IMR-90 (cell line): ENCODE measurements around the gene NMNAT3. TPM values are rescaled to one million over a fixed set of nuclear protein-coding genes. Genes with fewer than 3 reads are reported as not detected.

Source experiments
- ATAC-seq: fragments of 200-7000 bp; cut with Tn5 transposase; 2 replicates; pipeline ENCODE4 v1.9.1; 2020; ENCODE audit warnings: low read depth, mild to moderate bottlenecking, moderate library complexity
- BruUV-seq: library from RNA; stranded (reverse); fragments of 400-500 nt; replicated peaks from 2 replicates; lab custom pipeline; 2021; lab: Mats Ljungman, UMichigan
- CTCF ChIA-PET: fragments of 300-600 bp; formaldehyde crosslinking; extraction: SDS; loops from one replicate; lab custom pipeline; 2021; ENCODE audit warnings: antibody characterized with exemption; lab: Yijun Ruan, JAX
- POLR2A ChIA-PET: fragments of 300-600 bp; sonication (Branson Sonifier 250); formaldehyde crosslinking; loops from one replicate; lab custom pipeline; 2022; ENCODE audit warnings: antibody characterized with exemption; ENCODE audit not compliant: unreplicated experiment; lab: Charles Lee
- DNase-seq: peaks from one replicate; pipeline ENCODE4 v3.0.0; 2013
- H2AFZ ChIP-seq: replicated peaks from 2 replicates; pipeline ENCODE3; 2013; ENCODE audit warnings: low read length, mild to moderate bottlenecking; ENCODE audit not compliant: poor library complexity
- H2AK5ac ChIP-seq: 2 replicates; pipeline ENCODE4 v1.6.1; 2013; ENCODE audit warnings: low read depth, low read length, inconsistent platforms
- H2AK9ac ChIP-seq: replicated peaks from 2 replicates; pipeline ENCODE3; 2013; ENCODE audit warnings: mild to moderate bottlenecking, low read depth, low read length, moderate library complexity; ENCODE audit not compliant: poor library complexity
- H2BK120ac ChIP-seq: 2 replicates; pipeline ENCODE4 v1.6.1; 2013; ENCODE audit warnings: low read depth, low read length, inconsistent platforms
- H2BK15ac ChIP-seq: 3 replicates; pipeline ENCODE4 v1.6.1; 2013; ENCODE audit warnings: low read depth, low read length, inconsistent platforms
- H2BK20ac ChIP-seq: 2 replicates; pipeline ENCODE4 v1.6.1; 2013; ENCODE audit warnings: low read depth, mild to moderate bottlenecking, inconsistent platforms, low read length, moderate library complexity
- H2BK5ac ChIP-seq: 2 replicates; pipeline ENCODE4 v1.6.1; 2013; ENCODE audit warnings: mild to moderate bottlenecking, low read depth, low read length, inconsistent platforms; ENCODE audit not compliant: poor library complexity, severe bottlenecking
- H3K14ac ChIP-seq: replicated peaks from 2 replicates; pipeline ENCODE4 v1.6.1; 2013; ENCODE audit warnings: low read depth, low read length, inconsistent platforms
- H3K18ac ChIP-seq: 2 replicates; pipeline ENCODE4 v1.6.1; 2013; ENCODE audit warnings: low read depth, low read length, control low read depth
- H3K23ac ChIP-seq: 2 replicates; pipeline ENCODE4 v1.6.1; 2013; ENCODE audit warnings: low read depth, low read length, inconsistent platforms
- H3K27ac ChIP-seq: 2 replicates; pipeline ENCODE4 v1.5.1; 2013; ENCODE audit warnings: mild to moderate bottlenecking, control low read depth, low read length; ENCODE audit not compliant: insufficient read depth
- H3K27me3 ChIP-seq: 2 replicates; pipeline ENCODE4 v1.6.1; 2013; ENCODE audit warnings: low read length; ENCODE audit not compliant: control insufficient read depth, insufficient read depth
- H3K36me3 ChIP-seq: 2 replicates; pipeline ENCODE4 v1.6.1; 2013; ENCODE audit warnings: low read length, mixed read lengths; ENCODE audit not compliant: control insufficient read depth, insufficient read depth
- H3K4ac ChIP-seq: 2 replicates; pipeline ENCODE4 v1.6.1; 2013; ENCODE audit warnings: low read depth, low read length, inconsistent platforms
- H3K4me1 ChIP-seq: 2 replicates; pipeline ENCODE4 v1.6.1; 2013; ENCODE audit warnings: low read length, mixed read lengths; ENCODE audit not compliant: control insufficient read depth, insufficient read depth
- H3K4me2 ChIP-seq: 2 replicates; pipeline ENCODE4 v1.6.1; 2013; ENCODE audit warnings: low read depth, mild to moderate bottlenecking, control low read depth, low read length, moderate library complexity
- H3K4me3 ChIP-seq: 2 replicates; pipeline ENCODE4 v1.5.1; 2013; ENCODE audit warnings: low read depth, mild to moderate bottlenecking, control low read depth, low read length, moderate library complexity; ENCODE audit not compliant: insufficient read depth
- H3K56ac ChIP-seq: 2 replicates; pipeline ENCODE4 v1.6.1; 2013; ENCODE audit warnings: low read length, inconsistent platforms; ENCODE audit not compliant: insufficient read depth; ENCODE audit errors: extremely low read depth
- H3K79me1 ChIP-seq, 2 experiments: 2 replicates each; pipeline ENCODE4 v1.6.1; 2013; ENCODE audit warnings: low read length in 2 of 2, inconsistent platforms in 1 of 2, low read depth in 1 of 2
- H3K9ac ChIP-seq: 2 replicates; pipeline ENCODE4 v1.6.1; 2013; ENCODE audit warnings: low read depth, low read length, control low read depth
- H3K9me1 ChIP-seq: 2 replicates; pipeline ENCODE4 v1.6.1; 2013; ENCODE audit warnings: low read length, inconsistent platforms; ENCODE audit not compliant: insufficient read depth
- H3K9me3 ChIP-seq: 2 replicates; pipeline ENCODE4 v1.6.1; 2013; ENCODE audit warnings: low read length; ENCODE audit not compliant: control insufficient read depth, insufficient read depth
- H4K20me1 ChIP-seq: 2 replicates; pipeline ENCODE4 v1.6.1; 2013; ENCODE audit warnings: low read length, inconsistent platforms; ENCODE audit not compliant: insufficient read depth
- H4K5ac ChIP-seq: 2 replicates; pipeline ENCODE4 v1.6.1; 2013; ENCODE audit warnings: mild to moderate bottlenecking, low read depth, low read length, control low read depth
- H4K8ac ChIP-seq, 2 experiments: 2 replicates each; pipeline ENCODE4 v1.6.1; 2013; ENCODE audit warnings: low read depth in 2 of 2, low read length in 2 of 2, control low read depth in 1 of 2, inconsistent platforms in 1 of 2
- H4K91ac ChIP-seq: 2 replicates; pipeline ENCODE4 v1.6.1; 2013; ENCODE audit warnings: low read depth, low read length, inconsistent platforms; ENCODE audit not compliant: insufficient read depth
- WGBS, 2 experiments: methylation state at CpG; one replicate each; pipeline versions ENCODE4 v1.1.5 to v1.1.7; 2013; ENCODE audit warnings: missing lambda C conversion rate in 2 of 2; ENCODE audit not compliant: insufficient read length in 1 of 2; ENCODE audit errors: extremely low coverage in 2 of 2; 5-methylcytosine and 5-hydroxymethylcytosine counted together
- dilution Hi-C: fragments of 300-500 bp; cut with HindIII; formaldehyde crosslinking; loops from one replicate; pipeline ENCODE4 v1.14.3; 2018; ENCODE audit warnings: low sequenced_read_pairs; ENCODE audit not compliant: unreplicated experiment
- in situ Hi-C: fragments of 300-500 bp; cut with MboI; formaldehyde crosslinking; loops from 3 replicates; pipeline ENCODE4 v1.14.3; 2019; ENCODE audit warnings: low sequenced_read_pairs, inconsistent platforms, mixed read lengths
- intact Hi-C: fragments of 100-400 bp; cut with micrococcal nuclease; formaldehyde crosslinking; loops from 2 replicates; pipeline ENCODE4 v1.10.0; 2022
- polyA plus RNA-seq, 3 experiments: library from polyadenylated mRNA; depleted of rRNA; stranded (reverse); fragments of >200 nt; gene quantifications; 2 replicates each; pipeline ENCODE4 v1.2.3, GENCODE V29; 2012; ENCODE audit warnings: low replicate concordance in 1 of 3
- total RNA-seq: library from RNA; depleted of rRNA; stranded (reverse); fragments of >200 nt; gene quantifications from 2 replicates; pipeline ENCODE4 v1.2.3, GENCODE V29; 2012
- TF ChIP-seq, protein P1 (sequence below): fragments of 150-350 bp; IDR thresholded peaks from 2 replicates; pipeline ENCODE4 v1.6.1; 2017; ENCODE audit warnings: mild to moderate bottlenecking, antibody characterized with exemption, low read length, low read depth

NMNAT3 gene
- total and polyA plus RNA-seq, 2 of the 4 experiments (the other 2 are of a cell fraction): 0.12 to 0.36 TPM

DNA sequence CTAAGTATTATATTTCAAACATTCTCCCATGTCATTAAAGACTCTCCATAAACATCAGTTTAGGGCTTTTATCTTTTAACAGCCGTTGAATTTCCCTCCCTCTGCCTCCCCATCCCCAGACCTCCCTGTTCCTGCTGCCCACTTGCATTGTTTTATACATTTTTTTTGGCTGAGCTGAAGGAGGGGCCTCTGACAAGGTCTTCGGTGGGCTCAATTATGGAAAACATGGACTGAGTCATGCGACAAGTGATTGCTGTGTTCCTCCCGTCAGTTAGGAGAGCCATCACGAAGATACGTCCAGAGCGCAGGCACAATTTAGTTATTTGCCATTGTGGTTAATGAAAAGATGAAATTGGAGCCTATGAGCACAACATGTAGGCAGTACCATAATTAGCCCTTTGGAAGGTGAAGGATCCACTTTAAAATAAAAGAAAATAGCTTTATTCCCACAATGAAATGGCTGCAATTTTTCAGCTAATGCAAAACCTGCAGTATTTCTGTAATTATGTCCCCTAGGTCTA lies 12.0 kb upstream of the NMNAT3 start:
- no peak overlapping the region for H3K56ac ChIP-seq
- no peak overlapping the region for H2BK120ac ChIP-seq
- no peaks in the 10 kb centered on the region for H3K27me3 ChIP-seq
- dilution Hi-C loops (no loop called here), in situ Hi-C loops (no loop called here), intact Hi-C loops (no loop called here)
- no peak overlapping the region for H3K4me2 ChIP-seq
- no peak overlapping the region for H4K5ac ChIP-seq
- DNase-seq (no peak), ATAC-seq (no peak)
- no CpG with 5 or more reads among the region's 7 CpGs for WGBS, 2 experiments
- no peak overlapping the region for H3K4ac ChIP-seq
- H3K27ac ChIP-seq: no peak overlapping the region
- ChIA-PET CTCF (no interaction called here), POLR2A (no interaction called here)
- H3K18ac ChIP-seq: no peak overlapping the region
- H3K36me3 ChIP-seq: no peaks in the 10 kb centered on the region
- H2BK20ac ChIP-seq: no peak overlapping the region
- no peak overlapping the region for H2AK5ac ChIP-seq
- H4K91ac ChIP-seq: no peak overlapping the region
- H3K23ac ChIP-seq: no peak overlapping the region
- H3K4me1 ChIP-seq: no peaks in the 10 kb centered on the region
- H4K8ac ChIP-seq: no peak overlapping the region
- no peaks in the 10 kb centered on the region; the same call in 1 of the 2 replicates for H3K9me1 ChIP-seq
- H2AK9ac ChIP-seq: no peak overlapping the region
- TF ChIP-seq, protein P1, sequence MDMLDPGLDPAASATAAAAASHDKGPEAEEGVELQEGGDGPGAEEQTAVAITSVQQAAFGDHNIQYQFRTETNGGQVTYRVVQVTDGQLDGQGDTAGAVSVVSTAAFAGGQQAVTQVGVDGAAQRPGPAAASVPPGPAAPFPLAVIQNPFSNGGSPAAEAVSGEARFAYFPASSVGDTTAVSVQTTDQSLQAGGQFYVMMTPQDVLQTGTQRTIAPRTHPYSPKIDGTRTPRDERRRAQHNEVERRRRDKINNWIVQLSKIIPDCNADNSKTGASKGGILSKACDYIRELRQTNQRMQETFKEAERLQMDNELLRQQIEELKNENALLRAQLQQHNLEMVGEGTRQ: no peak
- no peak overlapping the region for H3K9ac ChIP-seq
- no peaks in the 10 kb centered on the region for H3K9me3 ChIP-seq
- no peak overlapping the region for H3K14ac ChIP-seq
- H3K79me1 ChIP-seq: no peaks in the 10 kb centered on the region
- H3K4me3 ChIP-seq: no peak overlapping the region
- BruUV-seq: no TSS peak
- no peak overlapping the region for H2BK5ac ChIP-seq
- H2BK15ac ChIP-seq: no peak overlapping the region
- H4K20me1 ChIP-seq: no peaks in the 10 kb centered on the region
- no peak overlapping the region for H2AFZ ChIP-seq
